K562 (cell line): ENCODE data around the gene B4GALT1. TPM values are rescaled to one million over a fixed set of nuclear protein-coding genes. Genes with fewer than 3 reads are reported as not detected.

ENCODE experiments used
- ATAC-seq: fragments of 200-7000 bp; cut with Tn5 transposase; 3 replicates; pipeline ENCODE4 v1.9.1; 2020; ENCODE audit warnings: moderate library complexity
- BruUV-seq: library from RNA; stranded (reverse); fragments of 400-500 nt; replicated peaks from 2 replicates; lab custom pipeline; 2021; lab: Mats Ljungman, UMichigan
- CTCF ChIA-PET: fragments of 300-600 bp; formaldehyde crosslinking; extraction: SDS; loops from one replicate; lab custom pipeline; 2021; ENCODE audit warnings: low intra/inter-chr PET ratio; lab: Yijun Ruan, JAX
- POLR2A ChIA-PET: fragments of 300-600, 350-650 bp; sonication (Branson Sonifier 250); formaldehyde crosslinking; extraction: SDS; loops from one replicate; lab custom pipeline; 2021; ENCODE audit warnings: antibody characterized with exemption, inconsistent platforms; lab: Yijun Ruan, JAX
- DNase-seq, 4 experiments: peaks; one replicate each; pipeline versions ENCODE4 v3.0.0 to v3.0.0-alpha.2; 2011 to 2018; ENCODE audit warnings: low spot score in 3 of 4, mixed read lengths in 3 of 4; ENCODE audit errors: extremely low read depth in 1 of 4
- FAIRE-seq: peaks from 2 replicates; lab custom pipeline; 2011; peaks lifted over from hg19 to GRCh38; lab: Jason Lieb, UNC
- H2AFZ ChIP-seq: 2 replicates; pipeline ENCODE4 v1.6.0; 2011; ENCODE audit warnings: low read depth, low read length, control low read depth, inconsistent platforms
- H3K27ac ChIP-seq: fragments of 200-600 bp; 3 replicates; pipeline ENCODE4 v1.8.0; 2011; ENCODE audit warnings: low read depth, mild to moderate bottlenecking, control low read depth, inconsistent platforms, low read length, moderate library complexity, mixed read lengths; ENCODE audit errors: extremely low read depth
- H3K27me3 ChIP-seq, 2 experiments: fragments of 300-600 bp in 1 of 2; 2 replicates in 1 of 2; 3 replicates in 1 of 2; pipeline versions ENCODE4 v1.6.0 to v1.8.0; 2011; ENCODE audit warnings: inconsistent platforms in 2 of 2, low read length in 2 of 2, mild to moderate bottlenecking in 1 of 2, mixed read lengths in 1 of 2, moderate library complexity in 1 of 2; ENCODE audit not compliant: control insufficient read depth in 2 of 2, insufficient read depth in 2 of 2
- H3K36me3 ChIP-seq: fragments of 300-600 bp; 3 replicates; pipeline ENCODE4 v1.8.0; 2011; ENCODE audit warnings: mild to moderate bottlenecking, low read length, inconsistent platforms; ENCODE audit not compliant: control insufficient read depth, insufficient read depth
- H3K4me1 ChIP-seq, 2 experiments: fragments of 200-600 bp in 1 of 2; replicated peaks in 1 of 2; 2 replicates in 1 of 2; 3 replicates in 1 of 2; pipeline versions ENCODE4 v1.5.1 to v1.8.0; 2011; ENCODE audit warnings: inconsistent platforms in 2 of 2, low read length in 2 of 2, mild to moderate bottlenecking in 1 of 2, mixed read lengths in 1 of 2, moderate library complexity in 1 of 2; ENCODE audit not compliant: control insufficient read depth in 2 of 2, insufficient read depth in 2 of 2
- H3K4me2 ChIP-seq: 2 replicates; pipeline ENCODE4 v1.6.1; 2011; ENCODE audit warnings: low read length, control low read depth, inconsistent platforms, mixed read lengths; ENCODE audit not compliant: insufficient read depth
- H3K4me3 ChIP-seq: fragments of 200-600 bp; sonication (generic), shearing (Covaris generic); 2 replicates; pipeline ENCODE4 v1.5.1; 2016; ENCODE audit warnings: control low read depth, inconsistent platforms
- H3K79me2 ChIP-seq: fragments of 200-600 bp; 3 replicates; pipeline ENCODE4 v1.8.0; 2011; ENCODE audit warnings: low read length, inconsistent platforms; ENCODE audit not compliant: control insufficient read depth, insufficient read depth
- H3K9ac ChIP-seq, 2 experiments: 2 replicates each; pipeline versions ENCODE4 v1.6.0 to v1.6.1; 2011; ENCODE audit warnings: low read depth in 2 of 2, low read length in 2 of 2, control low read depth in 1 of 2, inconsistent platforms in 1 of 2, mild to moderate bottlenecking in 1 of 2, mixed read lengths in 1 of 2; ENCODE audit not compliant: insufficient read depth in 1 of 2
- H3K9me1 ChIP-seq: one replicate; pipeline ENCODE4 v1.6.0; 2011; ENCODE audit warnings: inconsistent platforms, mild to moderate bottlenecking, low read length, moderate library complexity; ENCODE audit not compliant: control insufficient read depth, insufficient read depth
- H3K9me3 ChIP-seq: replicated peaks from 2 replicates; pipeline ENCODE4 v1.5.1; 2011; ENCODE audit warnings: low read depth, low read length, inconsistent platforms; ENCODE audit not compliant: control insufficient read depth, insufficient read depth
- H4K20me1 ChIP-seq: replicated peaks from 2 replicates; pipeline ENCODE4 v1.6.1; 2011; ENCODE audit warnings: low read length, inconsistent platforms, mixed read lengths; ENCODE audit not compliant: control insufficient read depth, insufficient read depth
- BCOR ChIP-seq: fragments of 450-650 bp; IDR thresholded peaks from 2 replicates; pipeline ENCODE4 v1.6.1; 2016
- C11orf30 ChIP-seq: fragments of 450-650 bp; IDR thresholded peaks from 2 replicates; pipeline ENCODE4 v1.6.1; 2016; ENCODE audit warnings: low read depth, mild to moderate bottlenecking
- HMGN3 ChIP-seq: IDR thresholded peaks from 2 replicates; pipeline ENCODE4 v1.6.1; 2011; ENCODE audit warnings: borderline replicate concordance, low read depth, mild to moderate bottlenecking, mixed read lengths, low read length; ENCODE audit not compliant: insufficient read length; ENCODE audit errors: extremely low read depth
- NR2F6 ChIP-seq: fragments of 450-650 bp; formaldehyde crosslinking; IDR thresholded peaks from 2 replicates; pipeline ENCODE4 v1.4.0; 2020; ENCODE audit warnings: mild to moderate bottlenecking
- POLR2AphosphoS5 ChIP-seq: IDR thresholded peaks from 2 replicates; pipeline ENCODE4 v1.6.1; 2011; ENCODE audit warnings: mild to moderate bottlenecking, low read depth, low read length, moderate library complexity; ENCODE audit not compliant: control insufficient read depth, insufficient read depth
- ZEB2 ChIP-seq: fragments of 450-650 bp; IDR thresholded peaks from 2 replicates; pipeline ENCODE4 v1.6.1; 2016
- ZNF316 ChIP-seq: fragments of 450-650 bp; IDR thresholded peaks from 2 replicates; pipeline ENCODE4 v1.6.1; 2016
- ZNF589 ChIP-seq: fragments of 200-800 bp; sonication (Bioruptor generic); IDR thresholded peaks from 2 replicates; pipeline ENCODE4 v1.6.1; 2016; ENCODE audit warnings: low read depth, missing genetic modification characterization, missing compliant biosample characterization
- ZNF75A ChIP-seq: fragments of 450-650 bp; formaldehyde crosslinking; IDR thresholded peaks from 2 replicates; pipeline ENCODE4 v1.4.0; 2020; ENCODE audit warnings: mild to moderate bottlenecking
- WGBS: fragments of 100-300 bp; shearing (Covaris generic); methylation state at CpG from one replicate; pipeline ENCODE4 v1.1.6; 2016; ENCODE audit warnings: low coverage, mixed read lengths; ENCODE audit not compliant: insufficient coverage; ENCODE audit errors: missing lambda C conversion rate; 5-methylcytosine and 5-hydroxymethylcytosine counted together
- in situ Hi-C: fragments of 300-500 bp; cut with MboI; formaldehyde crosslinking; loops from 4 replicates; pipeline ENCODE4 v1.15.0; 2018; ENCODE audit warnings: inconsistent platforms, mixed read lengths
- intact Hi-C: fragments of 100-400 bp; cut with micrococcal nuclease; formaldehyde crosslinking; loops from 2 replicates; pipeline ENCODE4 v1.14.2; 2022
- polyA plus RNA-seq, 8 experiments: library from polyadenylated mRNA; depleted of rRNA in 4 of 8; stranded (reverse) in 5 of 8; unstranded in 3 of 8; fragments of >200 nt; fragmentation: Nextera tagmentation in 2 of 8; fragmentation: Illumina TruSeq in 1 of 8; extraction: Ambion mirVana in 2 of 8; extraction: Trizol in 1 of 8; gene quantifications; 2 replicates each; pipeline versions ENCODE4 v1.2.1 to v1.2.3, GENCODE V29; 2011 to 2014; ENCODE audit warnings: inconsistent platforms in 1 of 8, missing spikeins in 1 of 8
- total RNA-seq, 7 experiments: library from RNA; depleted of rRNA in 6 of 7; stranded (reverse); fragments of >200 nt in 6 of 7; fragmentation: Illumina TruSeq in 2 of 7; extraction: Trizol in 2 of 7; gene quantifications; 2 replicates each; pipeline versions ENCODE4 v1.2.1 to v1.2.3, GENCODE V29; 2011 to 2021; ENCODE audit warnings: low replicate concordance in 1 of 7

The B4GALT1 gene
- total and polyA plus RNA-seq, 9 of the 15 experiments (the other 6 are each of a cell fraction or from before 2014, with no cell fraction given): 4.1 to 26.8 (median 7.1) TPM

DNA sequence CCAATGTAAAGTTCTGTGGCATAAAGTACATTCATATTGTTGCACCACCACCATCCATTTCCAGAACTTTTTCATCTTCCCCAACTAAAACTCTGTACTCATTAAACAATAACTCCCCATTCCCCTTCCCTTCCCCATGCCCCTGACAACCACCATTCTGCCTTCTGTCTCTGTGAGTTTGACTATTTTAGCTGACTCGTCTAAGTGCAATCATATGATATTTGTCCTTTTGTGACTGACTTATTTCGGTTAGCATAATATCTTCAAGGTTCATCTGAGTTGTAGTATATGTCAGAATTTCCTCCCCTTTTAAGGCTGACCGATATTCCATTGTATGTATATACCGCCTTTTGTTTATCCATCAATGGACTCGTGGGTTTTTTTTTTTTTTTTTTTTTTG, 61.6 kb downstream of the B4GALT1 start:
- Histone ChIP-seq H2AFZ (no peak overlapping the region), H3K9me3 (no peaks in the 10 kb centered on the region), H3K27ac (no peak overlapping the region)
- no peak for DNase-seq
- no peak for TF ChIP-seq ZEB2
- no peak for TF ChIP-seq ZNF75A
- TF ChIP-seq POLR2AphosphoS5: no peak
- TF ChIP-seq ZNF589 (CRISPR knock-in tag): no peak
- TF ChIP-seq ZNF316: peak; percentile 66
- no peak for TF ChIP-seq NR2F6 (CRISPR knock-in tag)
- TF ChIP-seq BCOR: no peak
- peak; percentile 42; the same call in 1 of the 2 replicates for TF ChIP-seq C11orf30
- TF ChIP-seq HMGN3: no peak
- TF ChIP-seq, all 486 proteins: peak for 2
- Histone ChIP-seq H3K36me3 (no peaks in the 10 kb centered on the region), H3K4me1 (peaks cover 3 to 6% of the 10 kb centered on the region in 2 experiments; a peak in 2 of 5 replicates), H3K79me2 (no peaks in the 10 kb centered on the region), H3K4me3 (no peak overlapping the region), H3K9me1 (no peaks in the 10 kb centered on the region), H3K9ac (no peak overlapping the region), H4K20me1 (no peaks in the 10 kb centered on the region; the same call in 1 of the 2 replicates), H3K4me2 (no peak overlapping the region), H3K27me3 (no peaks in the 10 kb centered on the region)
- BruUV-seq: no TSS peak
- intact Hi-C loops: no loop called here
- FAIRE-seq: no peak
- POLR2A ChIA-PET: no interaction called here
- in situ Hi-C loops: loop anchor here (10.0 kb wide), 1 partner anchor 129 kb away; no protein-coding TSS in a partner anchor
- CTCF ChIA-PET: no interaction called here
- WGBS: 34% methylated on average over 4 of the region's 5 CpGs
- ATAC-seq: no peak
